Osteoblast (primary cell): ENCODE data around the gene CEP112. TPM values are rescaled to one million over a fixed set of nuclear protein-coding genes. Genes with fewer than 3 reads are reported as not detected.
"Not testable (repeated sequence)": the region's sequence is repeated elsewhere in the genome, so short reads cannot be mapped to it uniquely, and the experiment has no call there.

ENCODE experiments used
- DNase-seq: peaks from one replicate; pipeline ENCODE4 v3.0.0; 2011; ENCODE audit warnings: low spot score, mixed read lengths; ENCODE audit not compliant: insufficient read length; ENCODE audit errors: missing footprints
- H2AFZ ChIP-seq: 2 replicates; pipeline ENCODE4 v1.6.0; 2011; ENCODE audit warnings: mild to moderate bottlenecking, low read length
- H3K27ac ChIP-seq: 2 replicates; pipeline ENCODE4 v1.5.1; 2011; ENCODE audit warnings: mild to moderate bottlenecking, low read depth, low read length, moderate library complexity
- H3K27me3 ChIP-seq: 2 replicates; pipeline ENCODE4 v1.6.0; 2012; ENCODE audit warnings: mild to moderate bottlenecking, control low read depth, inconsistent platforms, low read length, moderate library complexity; ENCODE audit not compliant: insufficient read depth
- H3K36me3 ChIP-seq: 2 replicates; pipeline ENCODE4 v1.5.1; 2011; ENCODE audit warnings: mild to moderate bottlenecking, low read length, control low read depth, moderate library complexity; ENCODE audit not compliant: insufficient read depth
- H3K4me1 ChIP-seq: 2 replicates; pipeline ENCODE4 v1.5.1; 2011; ENCODE audit warnings: mild to moderate bottlenecking, low read length, control low read depth, moderate library complexity; ENCODE audit not compliant: insufficient read depth
- H3K4me2 ChIP-seq: 2 replicates; pipeline ENCODE4 v1.6.0; 2011; ENCODE audit warnings: mild to moderate bottlenecking, low read length; ENCODE audit not compliant: insufficient read depth
- H3K4me3 ChIP-seq: fragments of 200-600 bp; sonication (generic); 3 replicates; pipeline ENCODE4 v1.5.1; 2012; ENCODE audit warnings: mild to moderate bottlenecking, low read length, inconsistent platforms; ENCODE audit not compliant: insufficient read depth
- H3K79me2 ChIP-seq: 2 replicates; pipeline ENCODE4 v1.6.0; 2012; ENCODE audit warnings: mild to moderate bottlenecking, low read length, control low read depth, inconsistent platforms; ENCODE audit not compliant: insufficient read depth
- H3K9me3 ChIP-seq: 2 replicates; pipeline ENCODE4 v1.5.1; 2011; ENCODE audit warnings: low read depth, low read length, control low read depth
- H4K20me1 ChIP-seq: 2 replicates; pipeline ENCODE4 v1.6.0; 2012; ENCODE audit warnings: mild to moderate bottlenecking, low read length, control low read depth; ENCODE audit not compliant: insufficient read depth
- CTCF ChIP-seq: IDR thresholded peaks from 2 replicates; pipeline ENCODE4 v1.5.1; 2011; ENCODE audit warnings: mild to moderate bottlenecking, low read depth, low read length, moderate library complexity; ENCODE audit errors: extremely low read depth
- total RNA-seq: library from RNA; depleted of rRNA; stranded (reverse); fragments of >200 nt; gene quantifications from 2 replicates; pipeline ENCODE4 v1.2.3, GENCODE V29; 2012

CEP112 gene
- total RNA-seq, 1 donor: 8.3 TPM

DNA sequence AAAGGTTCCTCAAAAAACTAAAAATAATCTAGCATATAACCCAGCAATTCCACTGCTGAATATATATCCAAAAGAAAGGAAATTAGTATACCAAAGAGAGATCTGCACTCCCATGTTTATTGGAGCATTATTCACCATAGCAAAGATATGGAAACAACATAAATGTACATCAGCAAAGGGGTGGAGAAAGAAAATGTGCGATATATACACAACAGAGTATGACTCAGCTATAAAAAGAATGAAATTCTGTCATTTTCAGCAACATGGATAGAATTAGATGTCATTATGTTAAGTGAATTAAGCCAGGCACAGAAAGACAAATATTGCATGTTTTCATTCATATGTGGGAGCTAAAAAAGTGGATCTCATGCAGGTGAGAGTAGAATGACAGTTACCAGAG lies 350.8 kb downstream of the CEP112 start:
- no peak for DNase-seq
- Histone ChIP-seq H3K36me3 (no peaks in the 10 kb centered on the region), H4K20me1 (no peaks in the 10 kb centered on the region), H3K27ac (no peak overlapping the region), H2AFZ (no peak overlapping the region), H3K4me1 (no peaks in the 10 kb centered on the region), H3K27me3 (no peaks in the 10 kb centered on the region), H3K9me3 (no peaks in the 10 kb centered on the region), H3K4me3 (no peak overlapping the region), H3K79me2 (no peaks in the 10 kb centered on the region), H3K4me2 (no peak overlapping the region)
- no peak for TF ChIP-seq CTCF

DNA sequence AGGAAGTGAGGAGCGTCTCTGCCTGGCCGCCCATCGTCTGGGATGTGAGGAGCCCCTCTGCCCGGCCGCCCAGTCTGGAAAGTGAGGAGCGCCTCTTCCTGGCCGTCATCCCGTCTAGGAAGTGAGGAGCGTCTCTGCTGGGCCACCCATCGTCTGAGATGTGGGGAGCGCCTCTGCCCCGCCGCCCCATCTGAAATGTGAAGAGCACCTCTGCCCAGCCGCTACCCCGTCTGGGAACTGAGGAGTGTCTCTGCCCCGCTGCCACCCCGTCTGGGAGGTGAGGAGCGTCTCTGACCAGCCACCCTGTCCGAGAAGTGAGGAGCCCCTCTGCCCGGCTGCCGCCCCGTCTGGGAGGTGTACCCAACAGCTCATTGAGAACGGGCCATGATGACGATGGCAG lies 354.7 kb downstream of the CEP112 start:
- DNase-seq, H4K20me1 ChIP-seq, H3K4me3 ChIP-seq, H3K36me3 ChIP-seq, H3K79me2 ChIP-seq, H3K4me2 ChIP-seq, H3K4me1 ChIP-seq, H2AFZ ChIP-seq, H3K27ac ChIP-seq, H3K27me3 ChIP-seq, H3K9me3 ChIP-seq: not testable (repeated sequence)

DNA sequence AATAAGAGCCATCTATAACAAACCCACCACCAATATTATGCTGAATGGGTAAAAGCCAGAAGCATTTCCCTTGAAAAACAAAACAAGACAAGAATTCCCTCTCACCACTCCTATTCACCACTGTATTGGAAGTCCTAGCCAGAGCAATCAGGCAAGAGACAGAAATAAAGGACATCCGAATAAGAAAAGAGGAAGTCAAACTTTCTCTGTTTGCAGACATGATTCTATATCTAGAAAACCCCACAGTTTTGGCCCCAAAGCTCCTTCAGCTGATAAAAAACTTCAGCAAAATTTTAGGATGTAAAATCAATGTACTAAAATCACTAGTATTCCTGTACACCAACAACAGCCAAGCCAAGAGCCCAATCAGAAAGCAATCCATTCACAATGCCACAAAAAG lies 358.7 kb downstream of the CEP112 start:
- no peaks in the 10 kb centered on the region for H3K36me3 ChIP-seq
- no peak overlapping the region for H3K4me2 ChIP-seq
- DNase-seq: no peak
- H4K20me1 ChIP-seq: no peaks in the 10 kb centered on the region
- peaks cover under 1% of the 10 kb centered on the region for H3K9me3 ChIP-seq
- no peaks in the 10 kb centered on the region for H3K27me3 ChIP-seq
- H3K27ac ChIP-seq: no peak overlapping the region
- no peaks in the 10 kb centered on the region for H3K4me1 ChIP-seq
- no peak for TF ChIP-seq CTCF
- H3K79me2 ChIP-seq: no peaks in the 10 kb centered on the region
- no peak overlapping the region for H2AFZ ChIP-seq
- no peak overlapping the region for H3K4me3 ChIP-seq

- Histone ChIP-seq H3K36me3 (no peaks in the 10 kb centered on the region), H4K20me1 (no peaks in the 10 kb centered on the region), H3K27me3 (no peaks in the 10 kb centered on the region), H2AFZ (no peak overlapping the region), H3K27ac (no peak overlapping the region), H3K9me3 (peaks cover 2% of the 10 kb centered on the region), H3K4me1 (no peaks in the 10 kb centered on the region), H3K4me3 (no peak overlapping the region), H3K79me2 (no peaks in the 10 kb centered on the region), H3K4me2 (no peak overlapping the region)
- no peak for TF ChIP-seq CTCF
- DNase-seq: no peak
These were observed 361.6 kb downstream of the CEP112 start for GRCh38 chr17:65830356-65830755.

- H3K4me3 ChIP-seq, H4K20me1 ChIP-seq, H2AFZ ChIP-seq, H3K79me2 ChIP-seq, H3K27ac ChIP-seq, H3K36me3 ChIP-seq, H3K9me3 ChIP-seq, H3K4me2 ChIP-seq, DNase-seq, H3K27me3 ChIP-seq, H3K4me1 ChIP-seq: not testable (repeated sequence)
These were observed 365.4 kb downstream of the CEP112 start for GRCh38 chr17:65826577-65826976.
